K562 (cell line): ENCODE results near the gene RALB. TPM values are rescaled to one million over a fixed set of nuclear protein-coding genes. Genes with fewer than 3 reads are reported as not detected.
"Not testable (repeated sequence)": the region's sequence is repeated elsewhere in the genome, so short reads cannot be mapped to it uniquely, and the experiment has no call there.

Source experiments
- ATAC-seq: fragments of 200-7000 bp; cut with Tn5 transposase; 3 replicates; pipeline ENCODE4 v1.9.1; 2020; ENCODE audit warnings: moderate library complexity
- BruUV-seq: library from RNA; stranded (reverse); fragments of 400-500 nt; replicated peaks from 2 replicates; lab custom pipeline; 2021; lab: Mats Ljungman, UMichigan
- CTCF ChIA-PET: fragments of 300-600 bp; formaldehyde crosslinking; extraction: SDS; loops from one replicate; lab custom pipeline; 2021; ENCODE audit warnings: low intra/inter-chr PET ratio; lab: Yijun Ruan, JAX
- POLR2A ChIA-PET: fragments of 300-600, 350-650 bp; sonication (Branson Sonifier 250); formaldehyde crosslinking; extraction: SDS; loops from one replicate; lab custom pipeline; 2021; ENCODE audit warnings: antibody characterized with exemption, inconsistent platforms; lab: Yijun Ruan, JAX
- DNase-seq, 4 experiments: peaks; one replicate each; pipeline versions ENCODE4 v3.0.0 to v3.0.0-alpha.2; 2011 to 2018; ENCODE audit warnings: low spot score in 3 of 4, mixed read lengths in 3 of 4; ENCODE audit errors: extremely low read depth in 1 of 4
- FAIRE-seq: peaks from 2 replicates; lab custom pipeline; 2011; peaks lifted over from hg19 to GRCh38; lab: Jason Lieb, UNC
- H2AFZ ChIP-seq: 2 replicates; pipeline ENCODE4 v1.6.0; 2011; ENCODE audit warnings: low read depth, low read length, control low read depth, inconsistent platforms
- H3K27ac ChIP-seq: fragments of 200-600 bp; 3 replicates; pipeline ENCODE4 v1.8.0; 2011; ENCODE audit warnings: low read depth, mild to moderate bottlenecking, control low read depth, inconsistent platforms, low read length, moderate library complexity, mixed read lengths; ENCODE audit errors: extremely low read depth
- H3K27me3 ChIP-seq, 2 experiments: fragments of 300-600 bp in 1 of 2; 2 replicates in 1 of 2; 3 replicates in 1 of 2; pipeline versions ENCODE4 v1.6.0 to v1.8.0; 2011; ENCODE audit warnings: inconsistent platforms in 2 of 2, low read length in 2 of 2, mild to moderate bottlenecking in 1 of 2, mixed read lengths in 1 of 2, moderate library complexity in 1 of 2; ENCODE audit not compliant: control insufficient read depth in 2 of 2, insufficient read depth in 2 of 2
- H3K36me3 ChIP-seq: fragments of 300-600 bp; 3 replicates; pipeline ENCODE4 v1.8.0; 2011; ENCODE audit warnings: mild to moderate bottlenecking, low read length, inconsistent platforms; ENCODE audit not compliant: control insufficient read depth, insufficient read depth
- H3K4me1 ChIP-seq, 2 experiments: fragments of 200-600 bp in 1 of 2; replicated peaks in 1 of 2; 2 replicates in 1 of 2; 3 replicates in 1 of 2; pipeline versions ENCODE4 v1.5.1 to v1.8.0; 2011; ENCODE audit warnings: inconsistent platforms in 2 of 2, low read length in 2 of 2, mild to moderate bottlenecking in 1 of 2, mixed read lengths in 1 of 2, moderate library complexity in 1 of 2; ENCODE audit not compliant: control insufficient read depth in 2 of 2, insufficient read depth in 2 of 2
- H3K4me2 ChIP-seq: 2 replicates; pipeline ENCODE4 v1.6.1; 2011; ENCODE audit warnings: low read length, control low read depth, inconsistent platforms, mixed read lengths; ENCODE audit not compliant: insufficient read depth
- H3K4me3 ChIP-seq: fragments of 200-600 bp; sonication (generic), shearing (Covaris generic); 2 replicates; pipeline ENCODE4 v1.5.1; 2016; ENCODE audit warnings: control low read depth, inconsistent platforms
- H3K79me2 ChIP-seq: fragments of 200-600 bp; 3 replicates; pipeline ENCODE4 v1.8.0; 2011; ENCODE audit warnings: low read length, inconsistent platforms; ENCODE audit not compliant: control insufficient read depth, insufficient read depth
- H3K9ac ChIP-seq, 2 experiments: 2 replicates each; pipeline versions ENCODE4 v1.6.0 to v1.6.1; 2011; ENCODE audit warnings: low read depth in 2 of 2, low read length in 2 of 2, control low read depth in 1 of 2, inconsistent platforms in 1 of 2, mild to moderate bottlenecking in 1 of 2, mixed read lengths in 1 of 2; ENCODE audit not compliant: insufficient read depth in 1 of 2
- H3K9me1 ChIP-seq: one replicate; pipeline ENCODE4 v1.6.0; 2011; ENCODE audit warnings: inconsistent platforms, mild to moderate bottlenecking, low read length, moderate library complexity; ENCODE audit not compliant: control insufficient read depth, insufficient read depth
- H3K9me3 ChIP-seq: replicated peaks from 2 replicates; pipeline ENCODE4 v1.5.1; 2011; ENCODE audit warnings: low read depth, low read length, inconsistent platforms; ENCODE audit not compliant: control insufficient read depth, insufficient read depth
- H4K20me1 ChIP-seq: replicated peaks from 2 replicates; pipeline ENCODE4 v1.6.1; 2011; ENCODE audit warnings: low read length, inconsistent platforms, mixed read lengths; ENCODE audit not compliant: control insufficient read depth, insufficient read depth
- FUS ChIP-seq: fragments of 200-400 bp; formaldehyde crosslinking; optimal IDR thresholded peaks from 2 replicates; pipeline ENCODE3; 2017; ENCODE audit warnings: low read depth, low read length
- MYBL2 ChIP-seq, 2 experiments: fragments of 450-650 bp in 1 of 2; sonication (generic) in 1 of 2; formaldehyde crosslinking in 1 of 2; IDR thresholded peaks; 2 replicates each; pipeline versions ENCODE4 v1.6.1 to v1.8.1; 2017 to 2022; ENCODE audit warnings: borderline replicate concordance in 1 of 2, inconsistent platforms in 1 of 2, low read depth in 1 of 2, mild to moderate bottlenecking in 1 of 2, missing genetic modification reagents in 1 of 2, moderate library complexity in 1 of 2
- RFX1 ChIP-seq: fragments of 450-650 bp; IDR thresholded peaks from 2 replicates; pipeline ENCODE4 v1.6.1; 2016; ENCODE audit warnings: mild to moderate bottlenecking, moderate library complexity
- TSC22D4 ChIP-seq: fragments of 450-650 bp; IDR thresholded peaks from 2 replicates; pipeline ENCODE4 v1.6.1; 2016; ENCODE audit warnings: missing genetic modification characterization, missing biosample characterization, control low read depth
- ZNF124 ChIP-seq: sonication (generic); formaldehyde crosslinking; IDR thresholded peaks from 2 replicates; pipeline ENCODE4 v1.8.1; 2022; ENCODE audit warnings: missing genetic modification reagents
- ZNF561 ChIP-seq: fragments of 450-650 bp; formaldehyde crosslinking; conservative IDR thresholded peaks from 2 replicates; pipeline ENCODE4 v1.4.0; 2020; ENCODE audit warnings: mild to moderate bottlenecking, moderate library complexity
- WGBS: fragments of 100-300 bp; shearing (Covaris generic); methylation state at CpG from one replicate; pipeline ENCODE4 v1.1.6; 2016; ENCODE audit warnings: low coverage, mixed read lengths; ENCODE audit not compliant: insufficient coverage; ENCODE audit errors: missing lambda C conversion rate; 5-methylcytosine and 5-hydroxymethylcytosine counted together
- in situ Hi-C: fragments of 300-500 bp; cut with MboI; formaldehyde crosslinking; loops from 4 replicates; pipeline ENCODE4 v1.15.0; 2018; ENCODE audit warnings: inconsistent platforms, mixed read lengths
- intact Hi-C: fragments of 100-400 bp; cut with micrococcal nuclease; formaldehyde crosslinking; loops from 2 replicates; pipeline ENCODE4 v1.14.2; 2022
- polyA plus RNA-seq, 8 experiments: library from polyadenylated mRNA; depleted of rRNA in 4 of 8; stranded (reverse) in 5 of 8; unstranded in 3 of 8; fragments of >200 nt; fragmentation: Nextera tagmentation in 2 of 8; fragmentation: Illumina TruSeq in 1 of 8; extraction: Ambion mirVana in 2 of 8; extraction: Trizol in 1 of 8; gene quantifications; 2 replicates each; pipeline versions ENCODE4 v1.2.1 to v1.2.3, GENCODE V29; 2011 to 2014; ENCODE audit warnings: inconsistent platforms in 1 of 8, missing spikeins in 1 of 8
- total RNA-seq, 7 experiments: library from RNA; depleted of rRNA in 6 of 7; stranded (reverse); fragments of >200 nt in 6 of 7; fragmentation: Illumina TruSeq in 2 of 7; extraction: Trizol in 2 of 7; gene quantifications; 2 replicates each; pipeline versions ENCODE4 v1.2.1 to v1.2.3, GENCODE V29; 2011 to 2021; ENCODE audit warnings: low replicate concordance in 1 of 7

RALB gene
- total and polyA plus RNA-seq, 9 of the 15 experiments (the other 6 are each of a cell fraction or from before 2014, with no cell fraction given) = 14.8 to 65.6 (median 38.4) TPM

DNA sequence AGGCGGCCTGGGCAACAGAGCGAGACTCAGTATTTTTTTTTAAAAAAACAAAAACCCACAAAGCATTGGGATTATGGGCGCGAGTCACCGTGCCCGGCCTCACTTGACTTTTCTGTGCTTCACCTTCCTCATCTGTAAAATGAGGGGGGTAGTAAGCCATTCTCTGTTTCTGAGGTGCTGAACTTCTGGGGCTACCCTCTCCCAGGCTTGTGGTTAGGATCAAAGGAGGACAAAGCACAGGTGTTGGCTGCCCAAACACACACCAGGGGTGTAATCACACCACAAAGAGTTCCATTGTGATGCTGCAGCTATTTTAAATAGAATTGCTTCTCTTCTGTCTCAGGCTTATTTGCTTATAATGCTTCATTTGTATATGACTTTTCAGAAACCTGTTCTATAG is 57.5 kb downstream of the RALB start (continued):
- TF ChIP-seq MYBL2 (IDR thresholded peaks at IDR 0.05; ENCODE audit: low read depth) = no peak
- TF ChIP-seq MYBL2 (CRISPR knock-in tag; IDR thresholded peaks at IDR 0.05; ENCODE audit: borderline replicate concordance) = no peak
- no peak for TF ChIP-seq FUS
- no peak for TF ChIP-seq RFX1
- no peak for TF ChIP-seq ZNF561 (CRISPR knock-in tag)
- no peak for TF ChIP-seq ZNF124
- TF ChIP-seq TSC22D4 (tag) = no peak

DNA sequence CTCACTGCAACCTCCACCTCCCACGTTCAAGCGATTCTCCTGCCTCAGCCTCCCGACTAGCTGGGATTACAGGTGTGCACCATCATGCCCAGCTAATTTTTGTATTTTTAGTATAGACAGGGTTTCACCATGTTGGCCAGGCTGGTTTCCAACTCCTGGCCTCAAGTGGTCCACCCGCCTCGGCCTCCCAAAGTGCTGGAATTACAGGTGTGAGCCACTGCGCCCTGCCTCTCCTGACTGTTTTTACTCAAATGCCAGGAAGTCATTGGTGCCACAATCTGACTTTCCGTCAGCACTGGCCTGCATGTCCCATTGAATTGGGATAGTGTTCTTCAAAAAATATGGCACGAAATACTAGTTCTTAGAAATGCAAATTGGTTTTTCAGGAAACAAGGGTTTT is 58.2 kb downstream of the RALB start:
- BruUV-seq, H3K9me3 ChIP-seq, H3K9ac ChIP-seq, H3K4me3 ChIP-seq, H3K9me1 ChIP-seq, H3K36me3 ChIP-seq, ATAC-seq, POLR2A ChIA-PET, H3K4me1 ChIP-seq, H3K27ac ChIP-seq, H2AFZ ChIP-seq, FAIRE-seq, H3K4me2 ChIP-seq, DNase-seq, CTCF ChIA-PET, H3K79me2 ChIP-seq: not testable (repeated sequence)
- Histone ChIP-seq H3K27me3 (peaks cover 22 to 41% of the 10 kb centered on the region in 2 experiments), H4K20me1 (peaks cover 14% of the 10 kb centered on the region)
- in situ Hi-C loops = loop anchor here (10.0 kb wide), 1 partner anchor 196 kb away; no protein-coding TSS in a partner anchor
- intact Hi-C loops = loop anchor here (5.0 to 10.0 kb wide), 4 partner anchors 134 to 364 kb away; partner anchors contain the start of gene EPB41L5
- WGBS = 10% methylated on average over 8 of the region's 8 CpGs
